Small intestine (tissue), 7 donors: ENCODE measurements around the gene AKAP17A. TPM values are rescaled to one million over a fixed set of nuclear protein-coding genes. Genes with fewer than 3 reads are reported as not detected.
A peak's percentile ranks its signal among the peaks of the same experiment; 100 is the strongest.

Experiments used
- DNase-seq, 2 donors: peaks; one replicate each; pipeline versions ENCODE4 v3.0.0 to v3.0.0-alpha.2; 2013
- FAIRE-seq: peaks from 2 replicates; lab custom pipeline; 2012; peaks lifted over from hg19 to GRCh38; lab: Jason Lieb, UNC
- H3K27ac ChIP-seq, 3 donors: one replicate each; pipeline ENCODE4 v1.5.1; 2013; ENCODE audit warnings: low read length in 2 of 3, mild to moderate bottlenecking in 2 of 3, control low read depth in 1 of 3, inconsistent platforms in 1 of 3, low read depth in 1 of 3, moderate library complexity in 1 of 3
- H3K27me3 ChIP-seq, 3 donors: one replicate each; pipeline ENCODE4 v1.6.1; 2013; ENCODE audit warnings: low read length in 3 of 3, inconsistent platforms in 1 of 3; ENCODE audit not compliant: control insufficient read depth in 3 of 3, insufficient read depth in 3 of 3
- H3K36me3 ChIP-seq, 3 donors: one replicate each; pipeline ENCODE4 v1.6.1; 2013; ENCODE audit warnings: low read length in 3 of 3, inconsistent platforms in 1 of 3, low read depth in 1 of 3, mild to moderate bottlenecking in 1 of 3, moderate library complexity in 1 of 3; ENCODE audit not compliant: control insufficient read depth in 3 of 3, insufficient read depth in 2 of 3
- H3K4me1 ChIP-seq, 3 donors: one replicate each; pipeline ENCODE4 v1.6.1; 2013; ENCODE audit warnings: low read length in 2 of 3, inconsistent platforms in 1 of 3, low read depth in 1 of 3, mild to moderate bottlenecking in 1 of 3, moderate library complexity in 1 of 3; ENCODE audit not compliant: control insufficient read depth in 3 of 3, insufficient read depth in 2 of 3
- H3K4me3 ChIP-seq, 3 donors: one replicate each; pipeline ENCODE4 v1.5.1; 2013; ENCODE audit warnings: low read length in 3 of 3, control low read depth in 1 of 3, inconsistent platforms in 1 of 3, low read depth in 1 of 3, mild to moderate bottlenecking in 1 of 3, moderate library complexity in 1 of 3
- H3K9me3 ChIP-seq, 2 donors: one replicate each; pipeline ENCODE4 v1.6.1; 2013; ENCODE audit warnings: low read depth in 1 of 2, low read length in 1 of 2; ENCODE audit not compliant: control insufficient read depth in 2 of 2, insufficient read depth in 1 of 2
- WGBS, 3 donors: extraction: QIAGEN DNeasy Blood & Tissue Kit; methylation state at CpG; one replicate each; pipeline ENCODE4 v1.1.7; 2013; 5-methylcytosine and 5-hydroxymethylcytosine counted together
- polyA plus RNA-seq, 4 donors: library from polyadenylated mRNA; stranded (reverse) in 3 of 4; unstranded in 1 of 4; fragments of 200-250 nt in 3 of 4; fragments of 120-200 nt in 1 of 4; gene quantifications; one replicate each; pipeline versions ENCODE4 v1.2.1 to v1.2.3, GENCODE V29; 2013
- donor health status: healthy with polysubstance abuse.
- donor health status: control.
- donor health status: control.
- donor health status: Bipolar disorder and iron deficiency.
- donor health status: healthy.

Gene AKAP17A
- polyA plus RNA-seq, 4 donors, result 26.7 to 65.6 (median 33.3) TPM

- H3K36me3 ChIP-seq, result peaks cover 0 to 14% (median 0%) of the 10 kb centered on the region in 3 donors
- H3K9me3 ChIP-seq, result no peaks in the 10 kb centered on the region
- H3K27me3 ChIP-seq, result no peaks in the 10 kb centered on the region
- no peaks in the 10 kb centered on the region for H3K4me1 ChIP-seq
- FAIRE-seq (no peak), DNase-seq (no peak)
- no peak overlapping the region for H3K4me3 ChIP-seq
- 87 to 91% (median 89%) methylated on average over 12 of the region's 12 CpGs for WGBS, 3 donors
- H3K27ac ChIP-seq, result no peak overlapping the region
These were observed 1.9 kb upstream of the AKAP17A start for GRCh38 chrX:1589356-1590130.

GRCh38 chrX:1591863-1592469, 562 bp downstream of the AKAP17A start:
- FAIRE-seq (no peak), DNase-seq (peak in 1 of 2 donors; percentile 60)
- H3K36me3 ChIP-seq, result peaks cover 0 to 35% (median 11%) of the 10 kb centered on the region in 3 donors
- peak overlapping the region; percentile 82 to 88 (median 84) for H3K27ac ChIP-seq
- 1 to 2% (median 1%) methylated on average over 22 to 35 of the region's 35 CpGs for whole genome bisulfite sequencing, 3 donors
- no peaks in the 10 kb centered on the region for H3K4me1 ChIP-seq
- H3K4me3 ChIP-seq, result peak overlapping the region; percentile 84 to 100 (median 92)
- no peaks in the 10 kb centered on the region for H3K9me3 ChIP-seq
- H3K27me3 ChIP-seq, result no peaks in the 10 kb centered on the region

- Histone ChIP-seq H3K36me3 (peaks cover 0 to 42% (median 16%) of the 10 kb centered on the region in 3 donors), H3K27me3 (no peaks in the 10 kb centered on the region), H3K9me3 (no peaks in the 10 kb centered on the region), H3K27ac (peak overlapping the region; percentile 67 to 84 (median 82)), H3K4me3 (peak overlapping the region; percentile 84 to 100 (median 92)), H3K4me1 (no peaks in the 10 kb centered on the region)
- peak; percentile 29 to 63 for DNase-seq
- WGBS, 3 donors, result 1 to 2% (median 2%) methylated on average over 24 to 28 of the region's 28 CpGs
- no peak for FAIRE-seq
These were observed 1.2 kb downstream of the AKAP17A start for GRCh38 chrX:1592470-1593142.

- Histone ChIP-seq H3K4me1 (no peaks in the 10 kb centered on the region), H3K27ac (peak overlapping the region in 1 of 3 donors; percentile 82), H3K9me3 (no peaks in the 10 kb centered on the region), H3K27me3 (no peaks in the 10 kb centered on the region), H3K36me3 (peaks cover 0 to 52% (median 16%) of the 10 kb centered on the region in 3 donors), H3K4me3 (peak overlapping the region in 2 of 3 donors; percentile 84 to 100)
- DNase-seq (no peak), FAIRE-seq (no peak)
- WGBS, 3 donors, result 85 to 90% (median 86%) methylated on average over 60 of the region's 60 CpGs
These were observed 2.2 kb downstream of the AKAP17A start for GRCh38 chrX:1593286-1594271.

- 91 to 94% (median 94%) methylated on average over 17 of the region's 17 CpGs for WGBS, 3 donors
- H3K36me3 ChIP-seq, result peaks cover 10 to 73% (median 31%) of the 10 kb centered on the region in 3 donors
- FAIRE-seq (no peak), DNase-seq (no peak)
- no peaks in the 10 kb centered on the region for H3K4me1 ChIP-seq
- H3K27me3 ChIP-seq, result no peaks in the 10 kb centered on the region
- no peak overlapping the region for H3K4me3 ChIP-seq
- no peaks in the 10 kb centered on the region for H3K9me3 ChIP-seq
- no peak overlapping the region for H3K27ac ChIP-seq
These were observed 4.3 kb downstream of the AKAP17A start for GRCh38 chrX:1595711-1596060.

GRCh38 chrX:1596676-1597344, 5.4 kb downstream of the AKAP17A start:
- H3K27ac ChIP-seq, result no peak overlapping the region
- no peak overlapping the region for H3K4me3 ChIP-seq
- H3K9me3 ChIP-seq, result peaks cover 0 to 6% of the 10 kb centered on the region in 2 donors
- WGBS, 3 donors, result 89 to 91% (median 90%) methylated on average over 25 to 30 of the region's 30 CpGs
- no peaks in the 10 kb centered on the region for H3K27me3 ChIP-seq
- DNase-seq, result no peak
- no peaks in the 10 kb centered on the region for H3K4me1 ChIP-seq
- no peak for FAIRE-seq
- H3K36me3 ChIP-seq, result peaks cover 11 to 84% (median 42%) of the 10 kb centered on the region in 3 donors

GRCh38 chrX:1597345-1598020, 6.1 kb downstream of the AKAP17A start:
- Histone ChIP-seq H3K4me1 (no peaks in the 10 kb centered on the region), H3K27ac (no peak overlapping the region), H3K27me3 (no peaks in the 10 kb centered on the region), H3K9me3 (peaks cover 0 to 9% of the 10 kb centered on the region in 2 donors), H3K36me3 (peaks cover 11 to 87% (median 47%) of the 10 kb centered on the region in 3 donors), H3K4me3 (no peak overlapping the region)
- 93 to 97% (median 96%) methylated on average over 23 to 25 of the region's 25 CpGs for WGBS, 3 donors
- DNase-seq, result no peak
- no peak for FAIRE-seq
